Rectal smooth muscle tissue (tissue), 1 donor: ENCODE results near the gene CRK.
A peak's percentile ranks its signal among the peaks of the same experiment; 100 is the strongest.
"Not testable (repeated sequence)": the region's sequence is repeated elsewhere in the genome, so short reads cannot be mapped to it uniquely, and the experiment has no call there.

ENCODE experiments used
- H3K27ac ChIP-seq: one replicate; pipeline ENCODE4 v1.7.0; 2013; ENCODE audit warnings: low read depth, low read length, inconsistent platforms
- H3K27me3 ChIP-seq: one replicate; pipeline ENCODE4 v1.7.0; 2013; ENCODE audit warnings: low read length; ENCODE audit not compliant: control insufficient read depth, insufficient read depth
- H3K36me3 ChIP-seq: one replicate; pipeline ENCODE4 v1.7.0; 2013; ENCODE audit warnings: low read length; ENCODE audit not compliant: control insufficient read depth, insufficient read depth
- H3K4me1 ChIP-seq: one replicate; pipeline ENCODE4 v1.7.0; 2013; ENCODE audit warnings: low read length; ENCODE audit not compliant: control insufficient read depth, insufficient read depth
- H3K4me3 ChIP-seq: one replicate; pipeline ENCODE4 v1.7.0; 2013; ENCODE audit warnings: low read length
- H3K9ac ChIP-seq: one replicate; pipeline ENCODE4 v1.7.0; 2013; ENCODE audit warnings: low read length

The CRK gene

GRCh38 chr17:1399679-1400512 lies 56.1 kb downstream of the CRK start, which contains the start of gene YWHAE:
Gene YWHAE (minus strand): TSS chr17:1400222. CDS start chr17:1400110, 112 bp downstream.
- Histone ChIP-seq H3K27ac (peak within 1 kb of the TSS; percentile 99), H3K27me3 (no peaks in the 10 kb centered on the region), H3K4me1 (peaks cover 11% of the 10 kb centered on the region), H3K9ac (peak within 1 kb of the TSS; percentile 88), H3K36me3 (no peaks in the 10 kb centered on the region), H3K4me3 (peak within 1 kb of the TSS; percentile 99)

- Histone ChIP-seq H3K27ac (peak overlapping the region; percentile 99), H3K4me3 (peak overlapping the region; percentile 99), H3K27me3 (no peaks in the 10 kb centered on the region), H3K36me3 (no peaks in the 10 kb centered on the region), H3K9ac (peak overlapping the region; percentile 88), H3K4me1 (peaks cover 11% of the 10 kb centered on the region)
Observed at GRCh38 chr17:1398931-1399678, 56.9 kb downstream of the CRK start.

- Histone ChIP-seq H3K36me3 (no peaks in the 10 kb centered on the region), H3K4me1 (peaks cover 16% of the 10 kb centered on the region), H3K9ac (no peak overlapping the region), H3K27me3 (no peaks in the 10 kb centered on the region), H3K27ac (peak overlapping the region; percentile 99), H3K4me3 (peak overlapping the region; percentile 99)
Observed at GRCh38 chr17:1398028-1398427, 58.0 kb downstream of the CRK start.

GRCh38 chr17:1395876-1396665 lies 60.0 kb downstream of the CRK start:
- H3K27me3 ChIP-seq, H3K27ac ChIP-seq, H3K4me3 ChIP-seq, H3K9ac ChIP-seq, H3K36me3 ChIP-seq: not testable (repeated sequence)
- H3K4me1 ChIP-seq = peaks cover 23% of the 10 kb centered on the region

- Histone ChIP-seq H3K27ac (peak overlapping the region; percentile 27), H3K9ac (no peak overlapping the region), H3K36me3 (no peaks in the 10 kb centered on the region), H3K4me3 (no peak overlapping the region), H3K27me3 (no peaks in the 10 kb centered on the region), H3K4me1 (peaks cover 21% of the 10 kb centered on the region)
Observed at GRCh38 chr17:1391577-1391976, 64.5 kb downstream of the CRK start.

- no peaks in the 10 kb centered on the region for H3K27me3 ChIP-seq
- H3K27ac ChIP-seq = peak overlapping the region; percentile 27
- no peak overlapping the region for H3K9ac ChIP-seq
- H3K4me1 ChIP-seq = peaks cover 21% of the 10 kb centered on the region
- no peaks in the 10 kb centered on the region for H3K36me3 ChIP-seq
- H3K4me3 ChIP-seq = peak overlapping the region; percentile 26
Observed at GRCh38 chr17:1390432-1391367, 65.3 kb downstream of the CRK start.

- H3K4me3 ChIP-seq, H3K36me3 ChIP-seq, H3K9ac ChIP-seq, H3K27ac ChIP-seq, H3K27me3 ChIP-seq: not testable (repeated sequence)
- peaks cover 16% of the 10 kb centered on the region for H3K4me1 ChIP-seq
Observed at GRCh38 chr17:1387490-1388227, 68.4 kb downstream of the CRK start.

- not testable (repeated sequence) for H3K9ac ChIP-seq, H3K27me3 ChIP-seq, H3K27ac ChIP-seq, H3K4me3 ChIP-seq, H3K36me3 ChIP-seq
- peaks cover 15% of the 10 kb centered on the region for H3K4me1 ChIP-seq
Observed at GRCh38 chr17:1386675-1387190, 69.3 kb downstream of the CRK start.

GRCh38 chr17:1386265-1386664 lies 69.8 kb downstream of the CRK start:
- Histone ChIP-seq H3K27me3 (no peaks in the 10 kb centered on the region), H3K36me3 (no peaks in the 10 kb centered on the region), H3K27ac (no peak overlapping the region), H3K4me3 (no peak overlapping the region), H3K9ac (no peak overlapping the region), H3K4me1 (peaks cover 11% of the 10 kb centered on the region)

GRCh38 chr17:1385861-1386260 lies 70.2 kb downstream of the CRK start:
- Histone ChIP-seq H3K27me3 (no peaks in the 10 kb centered on the region), H3K27ac (no peak overlapping the region), H3K4me3 (no peak overlapping the region), H3K9ac (no peak overlapping the region), H3K36me3 (no peaks in the 10 kb centered on the region), H3K4me1 (peaks cover 8% of the 10 kb centered on the region)

GRCh38 chr17:1384905-1385435 lies 71.1 kb downstream of the CRK start:
- Histone ChIP-seq H3K27ac (no peak overlapping the region), H3K27me3 (no peaks in the 10 kb centered on the region), H3K9ac (no peak overlapping the region), H3K4me3 (no peak overlapping the region), H3K4me1 (peaks cover 9% of the 10 kb centered on the region), H3K36me3 (no peaks in the 10 kb centered on the region)
